ENCODE data around the gene OR5I1.

- TF ChIP-seq, protein P1, sequence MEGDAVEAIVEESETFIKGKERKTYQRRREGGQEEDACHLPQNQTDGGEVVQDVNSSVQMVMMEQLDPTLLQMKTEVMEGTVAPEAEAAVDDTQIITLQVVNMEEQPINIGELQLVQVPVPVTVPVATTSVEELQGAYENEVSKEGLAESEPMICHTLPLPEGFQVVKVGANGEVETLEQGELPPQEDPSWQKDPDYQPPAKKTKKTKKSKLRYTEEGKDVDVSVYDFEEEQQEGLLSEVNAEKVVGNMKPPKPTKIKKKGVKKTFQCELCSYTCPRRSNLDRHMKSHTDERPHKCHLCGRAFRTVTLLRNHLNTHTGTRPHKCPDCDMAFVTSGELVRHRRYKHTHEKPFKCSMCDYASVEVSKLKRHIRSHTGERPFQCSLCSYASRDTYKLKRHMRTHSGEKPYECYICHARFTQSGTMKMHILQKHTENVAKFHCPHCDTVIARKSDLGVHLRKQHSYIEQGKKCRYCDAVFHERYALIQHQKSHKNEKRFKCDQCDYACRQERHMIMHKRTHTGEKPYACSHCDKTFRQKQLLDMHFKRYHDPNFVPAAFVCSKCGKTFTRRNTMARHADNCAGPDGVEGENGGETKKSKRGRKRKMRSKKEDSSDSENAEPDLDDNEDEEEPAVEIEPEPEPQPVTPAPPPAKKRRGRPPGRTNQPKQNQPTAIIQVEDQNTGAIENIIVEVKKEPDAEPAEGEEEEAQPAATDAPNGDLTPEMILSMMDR (IDR thresholded peaks at IDR 0.05): no peak
- no peak for TF ChIP-seq POLR2A (IDR thresholded peaks at IDR 0.05)
Observed at GRCh38 chr11:55902308-55902707, 33.9 kb downstream of the OR5I1 start.
